Fibroblast of peridontal ligament (primary cell): ENCODE measurements around the gene INTS6.

Source experiments
- DNase-seq: peaks from one replicate; pipeline ENCODE4 v3.0.0-alpha.2; 2010; ENCODE audit errors: extremely low read depth

The INTS6 gene, protein sequence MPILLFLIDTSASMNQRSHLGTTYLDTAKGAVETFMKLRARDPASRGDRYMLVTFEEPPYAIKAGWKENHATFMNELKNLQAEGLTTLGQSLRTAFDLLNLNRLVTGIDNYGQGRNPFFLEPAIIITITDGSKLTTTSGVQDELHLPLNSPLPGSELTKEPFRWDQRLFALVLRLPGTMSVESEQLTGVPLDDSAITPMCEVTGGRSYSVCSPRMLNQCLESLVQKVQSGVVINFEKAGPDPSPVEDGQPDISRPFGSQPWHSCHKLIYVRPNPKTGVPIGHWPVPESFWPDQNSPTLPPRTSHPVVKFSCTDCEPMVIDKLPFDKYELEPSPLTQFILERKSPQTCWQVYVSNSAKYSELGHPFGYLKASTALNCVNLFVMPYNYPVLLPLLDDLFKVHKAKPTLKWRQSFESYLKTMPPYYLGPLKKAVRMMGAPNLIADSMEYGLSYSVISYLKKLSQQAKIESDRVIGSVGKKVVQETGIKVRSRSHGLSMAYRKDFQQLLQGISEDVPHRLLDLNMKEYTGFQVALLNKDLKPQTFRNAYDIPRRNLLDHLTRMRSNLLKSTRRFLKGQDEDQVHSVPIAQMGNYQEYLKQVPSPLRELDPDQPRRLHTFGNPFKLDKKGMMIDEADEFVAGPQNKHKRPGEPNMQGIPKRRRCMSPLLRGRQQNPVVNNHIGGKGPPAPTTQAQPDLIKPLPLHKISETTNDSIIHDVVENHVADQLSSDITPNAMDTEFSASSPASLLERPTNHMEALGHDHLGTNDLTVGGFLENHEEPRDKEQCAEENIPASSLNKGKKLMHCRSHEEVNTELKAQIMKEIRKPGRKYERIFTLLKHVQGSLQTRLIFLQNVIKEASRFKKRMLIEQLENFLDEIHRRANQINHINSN

DNA sequence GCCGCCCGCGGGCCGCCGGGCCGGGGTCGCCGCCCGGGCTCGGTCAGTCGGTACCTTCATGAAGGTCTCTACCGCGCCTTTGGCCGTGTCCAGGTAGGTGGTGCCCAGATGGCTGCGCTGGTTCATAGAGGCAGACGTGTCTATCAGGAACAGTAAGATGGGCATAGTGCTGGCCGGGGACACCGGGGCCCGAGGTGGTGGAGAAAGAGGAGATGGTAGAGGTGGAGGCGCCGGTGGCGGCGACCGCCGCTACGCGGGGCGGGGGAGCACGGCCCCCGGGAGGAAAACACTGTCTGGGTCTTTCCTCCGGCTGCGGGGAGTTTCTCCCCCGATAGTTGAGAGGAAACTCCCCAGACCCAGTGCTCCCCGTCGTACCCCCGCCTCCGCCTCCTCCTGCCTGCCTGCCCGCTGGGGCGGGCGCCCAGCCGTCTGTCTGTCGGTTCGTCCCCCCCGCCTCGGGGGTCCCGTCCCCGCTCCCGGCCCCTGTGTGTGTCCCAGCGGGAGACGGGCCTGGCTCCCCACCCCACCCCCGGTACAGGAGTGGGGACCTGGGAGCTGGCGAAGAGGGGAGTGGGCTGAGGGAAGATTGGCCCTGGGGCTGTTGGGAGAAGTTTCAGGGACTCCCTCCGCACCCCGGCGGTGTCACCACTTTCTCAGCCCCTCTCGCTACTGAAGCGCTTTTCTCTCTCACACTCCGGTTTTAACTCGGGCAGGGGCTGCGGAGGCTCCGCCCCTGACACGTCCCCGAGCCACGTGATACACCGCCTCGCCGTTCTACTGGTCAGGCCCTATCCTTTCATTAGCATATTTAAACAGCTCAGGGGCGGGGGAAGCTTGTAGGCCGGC, at the start of gene INTS6:
Gene INTS6 (minus strand): TSS at position 676 of the 846 bp plus-strand sequence. CDS start 511 bp downstream, at position 165.
- DNase-seq, result peak; percentile 99

DNA sequence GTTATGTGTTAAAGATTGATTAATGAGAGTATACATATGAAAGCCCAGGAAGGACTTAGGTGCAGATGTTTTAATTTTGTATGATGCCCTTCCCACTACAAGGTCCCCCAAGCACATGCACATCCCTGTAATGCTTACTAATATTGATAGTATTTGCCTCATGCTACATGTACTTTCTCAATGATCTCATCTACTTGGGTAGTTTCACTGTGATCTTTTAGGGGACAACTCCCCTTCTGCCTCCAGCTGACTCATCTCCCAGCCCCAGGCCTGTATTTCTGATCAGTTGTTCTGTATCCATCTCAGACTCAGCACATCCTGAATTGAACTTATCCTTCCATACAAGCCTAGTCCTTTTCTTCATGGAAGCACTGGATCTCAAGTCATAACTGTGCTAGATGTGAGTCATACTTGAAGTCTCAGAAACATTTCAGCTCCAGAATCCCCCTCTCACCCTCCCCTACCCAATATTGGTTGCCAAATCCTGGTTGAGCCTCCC, 49.4 kb upstream of the INTS6 start:
- peak; percentile 25 for DNase-seq

DNA sequence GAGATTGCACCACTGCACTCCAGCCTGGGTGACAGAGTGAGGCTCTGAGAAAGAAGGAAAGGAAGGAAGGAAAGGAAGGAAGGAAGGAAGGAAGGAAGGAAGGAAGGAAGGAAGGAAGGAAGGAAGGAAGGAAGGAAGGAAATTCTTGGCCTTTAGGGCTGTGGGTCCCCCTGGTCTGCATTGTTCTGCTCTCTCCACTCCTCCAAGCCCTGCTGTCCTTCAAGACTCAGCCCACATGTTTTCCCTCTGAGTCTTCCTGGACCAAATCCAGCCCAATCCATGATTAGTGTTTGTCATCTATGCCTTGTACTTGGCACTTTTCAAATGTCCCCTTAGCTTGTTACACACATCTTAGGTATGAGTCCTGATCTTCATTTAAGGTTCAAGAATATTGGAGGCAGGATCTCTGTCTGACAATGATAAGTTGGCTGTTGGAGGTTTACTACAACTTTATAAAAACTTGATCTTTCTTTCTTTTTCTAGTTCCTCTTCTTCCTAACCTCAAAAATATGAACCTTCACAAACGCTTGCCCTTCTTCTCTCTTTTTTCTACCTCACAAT, 48.8 kb upstream of the INTS6 start:
- DNase-seq, result peak; percentile 58

DNA sequence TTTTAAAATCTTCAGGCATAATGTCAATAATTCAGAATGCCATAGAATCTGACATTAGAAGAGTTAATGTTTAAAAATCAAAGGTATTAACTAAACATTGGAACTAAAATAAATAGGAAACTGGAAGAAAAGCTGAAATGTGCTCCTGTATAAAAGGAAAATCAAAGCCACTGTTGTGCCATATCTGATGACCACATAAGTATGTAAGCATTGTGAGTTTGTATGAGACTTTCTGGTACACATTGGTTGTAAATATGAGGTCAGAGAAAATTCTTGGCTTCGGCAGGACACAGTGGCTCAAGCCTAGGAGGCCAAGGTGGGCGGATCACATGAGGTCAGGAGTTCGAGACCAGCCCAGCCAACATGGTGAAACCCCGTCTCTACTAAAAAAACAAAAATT, 48.3 kb upstream of the INTS6 start:
- peak; percentile 44 for DNase-seq

DNA sequence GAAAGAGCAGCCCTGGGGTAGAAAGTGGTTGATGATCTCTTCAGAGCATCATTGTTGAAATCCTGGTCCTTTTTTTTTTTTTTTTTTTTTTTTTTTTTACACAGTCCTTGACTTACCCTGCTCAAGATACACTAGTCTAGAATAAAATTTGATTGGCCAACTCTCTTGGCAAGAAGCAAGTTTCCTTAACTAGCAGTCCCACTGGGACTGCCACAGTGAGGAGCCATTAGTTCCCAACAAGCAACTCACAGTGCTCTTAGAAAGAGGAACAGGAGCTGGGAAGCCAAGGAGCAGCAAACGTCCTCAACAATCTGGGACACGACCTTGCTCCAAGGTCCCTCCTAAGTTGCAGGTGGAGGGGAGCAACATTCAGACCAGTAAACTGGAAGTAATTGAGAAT, 47.9 kb upstream of the INTS6 start:
- DNase-seq, result no peak

DNA sequence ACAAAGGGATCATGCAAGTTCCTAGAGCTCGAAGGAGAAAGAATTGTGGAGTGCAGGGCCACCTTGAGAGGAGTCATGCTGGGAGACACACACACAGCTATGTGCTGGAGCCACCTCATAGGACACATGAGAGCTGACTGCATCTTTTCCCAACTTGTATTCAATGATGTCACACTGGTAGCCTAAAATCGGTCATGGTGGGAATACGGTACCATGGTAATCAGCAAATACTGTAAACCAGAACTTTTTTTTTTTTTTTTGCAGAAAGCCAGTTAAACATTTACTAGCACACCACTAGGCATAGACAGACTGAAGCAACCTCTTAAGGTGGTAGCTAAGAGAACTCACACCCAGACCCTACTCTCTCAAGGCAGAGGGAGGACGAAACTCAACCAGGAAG, 47.0 kb upstream of the INTS6 start:
- no peak for DNase-seq

DNA sequence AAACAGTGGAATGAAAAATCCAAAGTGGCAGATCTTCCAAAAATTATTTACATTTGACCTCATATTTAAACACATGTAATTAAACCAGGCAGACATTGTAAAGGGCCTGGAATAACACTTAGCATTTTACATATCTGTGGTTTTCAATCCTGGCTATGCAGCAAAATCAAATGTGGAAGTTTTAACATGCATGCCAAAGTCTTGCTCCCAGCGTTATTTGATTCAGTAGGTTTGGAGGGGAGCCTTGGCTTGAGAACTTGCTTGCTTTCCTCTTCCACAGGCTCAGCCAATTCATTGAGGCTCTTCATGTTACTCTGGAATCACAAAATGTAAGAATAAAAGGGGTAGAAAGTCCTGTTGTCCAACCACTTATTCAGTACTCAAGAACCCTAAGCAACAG, 42.5 kb upstream of the INTS6 start:
- peak; percentile 82 for DNase-seq

DNA sequence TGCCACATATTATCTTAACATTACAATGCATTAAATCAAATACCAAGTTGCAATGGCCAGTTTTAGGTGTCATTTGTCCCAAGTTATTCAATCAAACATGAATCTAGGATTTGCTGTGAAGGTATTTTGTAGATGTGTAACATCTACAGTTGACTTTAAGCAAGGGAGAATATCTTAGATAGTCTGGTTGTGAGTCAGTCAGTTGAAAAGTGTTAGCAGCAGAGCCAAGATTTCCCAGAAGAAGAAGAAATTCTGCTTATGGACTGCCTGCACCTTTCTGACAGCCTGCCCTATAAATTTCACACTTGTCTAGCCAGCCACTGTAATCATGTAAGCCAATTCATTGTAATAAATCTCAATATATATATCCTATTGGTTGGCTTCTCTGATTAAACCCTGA, 41.3 kb upstream of the INTS6 start:
- peak; percentile 45 for DNase-seq

DNA sequence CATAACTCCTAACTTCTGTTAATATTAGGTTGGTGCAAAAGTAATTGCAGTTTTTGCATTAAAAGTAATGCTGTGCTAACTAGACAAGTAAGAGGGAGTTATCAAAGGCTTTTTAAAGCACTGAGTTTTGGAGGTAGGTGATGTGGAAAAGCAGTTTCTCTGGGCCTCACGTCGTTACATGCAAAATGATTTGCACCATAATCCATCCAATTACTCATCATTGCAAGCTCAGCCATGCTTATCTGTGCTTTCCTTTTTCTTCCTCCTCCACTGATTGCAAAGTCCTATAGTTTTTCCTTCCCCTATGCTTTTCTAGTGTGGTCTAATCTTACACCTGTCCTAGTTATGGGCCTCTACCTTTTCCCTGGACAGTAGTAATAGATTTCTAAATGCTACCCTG, 35.4 kb upstream of the INTS6 start:
- DNase-seq, result no peak

DNA sequence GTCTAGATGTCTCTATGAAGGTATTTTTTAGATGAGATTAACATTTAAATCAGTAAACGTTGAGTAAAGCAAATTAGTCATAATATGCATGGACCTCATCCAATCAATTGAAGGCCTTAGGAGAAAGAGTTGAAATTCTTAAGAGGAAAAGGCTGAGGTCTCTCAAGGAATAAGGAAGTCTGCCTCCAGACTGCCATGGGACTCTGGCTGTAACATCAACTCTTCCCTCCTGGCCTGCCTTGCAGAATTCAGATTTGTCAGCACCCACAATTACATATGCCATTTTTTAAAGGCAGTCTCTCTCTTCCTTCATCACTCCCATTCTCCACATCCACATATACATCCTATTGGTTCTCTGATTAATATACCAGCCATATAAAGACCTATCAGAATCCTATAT, 28.8 kb upstream of the INTS6 start:
- no peak for DNase-seq

DNA sequence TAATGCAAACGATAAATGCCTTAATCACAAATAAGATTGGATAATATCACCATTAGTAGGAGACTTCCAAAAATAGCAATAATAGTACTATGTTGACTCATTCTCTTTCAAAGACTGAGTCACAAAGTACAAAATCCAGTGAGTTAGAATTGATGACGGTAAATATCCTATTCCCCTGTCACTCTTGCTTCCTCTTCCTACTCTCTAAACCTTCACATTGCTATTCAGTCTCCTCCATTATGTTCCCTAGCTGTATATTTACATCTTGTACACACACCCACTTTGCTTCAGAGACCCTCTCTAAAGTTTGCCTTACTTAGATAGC, 26.3 kb upstream of the INTS6 start:
- DNase-seq, result peak; percentile 44

DNA sequence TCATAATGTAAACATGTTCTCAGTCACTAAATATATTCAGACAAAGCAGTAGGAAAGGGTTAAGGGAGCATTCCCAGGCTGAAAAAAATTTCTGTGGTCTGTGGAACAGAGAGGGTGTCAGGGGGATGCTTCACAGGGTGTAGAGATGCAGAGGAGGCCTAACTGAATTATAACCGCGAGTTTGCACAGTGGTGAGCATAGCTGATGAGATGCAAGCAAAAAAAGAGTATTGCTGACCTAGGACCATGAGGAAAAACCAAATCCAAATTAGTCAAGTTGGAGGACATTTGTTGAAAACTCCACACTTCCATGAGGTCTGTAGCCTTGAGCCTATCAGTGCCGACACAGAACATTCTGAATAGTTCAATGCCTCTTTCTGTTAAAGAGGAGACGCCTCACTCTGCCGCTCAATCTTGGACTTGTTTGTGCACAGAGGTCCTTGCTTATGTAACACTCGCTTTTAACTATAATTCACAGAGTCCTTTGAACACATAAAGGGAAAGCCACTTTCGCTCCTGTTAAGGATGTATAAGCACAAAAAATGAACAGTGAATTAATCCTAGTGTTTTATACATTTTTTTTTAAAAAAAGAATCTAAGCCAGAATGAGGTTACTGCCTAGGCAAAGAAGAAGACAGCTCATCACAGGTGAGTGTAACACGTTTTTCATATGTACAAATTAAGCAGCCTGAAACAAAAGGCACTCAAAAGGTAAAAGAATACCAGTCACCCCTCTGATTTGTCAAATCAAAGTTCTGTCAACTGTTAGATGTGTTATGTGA, 25.8 kb upstream of the INTS6 start:
- no peak for DNase-seq

DNA sequence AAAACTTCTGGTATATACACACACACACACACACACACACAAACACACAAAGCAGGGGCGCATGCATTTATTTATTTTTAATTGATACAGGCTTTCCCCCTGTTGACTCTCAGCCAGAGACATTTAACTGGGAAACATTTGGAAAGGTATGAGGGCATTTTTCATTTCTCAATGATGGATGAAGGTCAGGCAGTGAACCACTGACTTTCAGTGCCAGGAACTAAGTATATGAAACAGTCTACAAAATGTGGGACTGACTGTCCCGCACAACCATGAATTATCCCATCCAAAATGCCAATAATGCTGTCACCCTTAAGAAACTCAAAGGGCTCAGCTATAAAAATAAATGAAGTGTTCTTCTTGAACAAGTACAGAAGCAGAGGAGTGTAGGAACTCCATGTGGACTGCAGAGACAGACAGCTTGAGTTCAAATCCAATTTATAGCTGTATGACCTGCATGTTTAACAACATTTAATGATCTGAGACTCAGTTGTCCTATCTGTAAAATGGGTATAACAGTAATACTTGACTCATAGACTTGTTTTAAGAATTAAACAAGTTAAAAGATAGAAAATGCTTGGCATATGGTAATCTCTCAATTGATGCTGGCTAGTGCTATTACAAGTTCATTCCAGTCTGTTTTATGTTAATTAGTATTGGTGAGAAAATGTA, 25.0 kb upstream of the INTS6 start:
- no peak for DNase-seq

DNA sequence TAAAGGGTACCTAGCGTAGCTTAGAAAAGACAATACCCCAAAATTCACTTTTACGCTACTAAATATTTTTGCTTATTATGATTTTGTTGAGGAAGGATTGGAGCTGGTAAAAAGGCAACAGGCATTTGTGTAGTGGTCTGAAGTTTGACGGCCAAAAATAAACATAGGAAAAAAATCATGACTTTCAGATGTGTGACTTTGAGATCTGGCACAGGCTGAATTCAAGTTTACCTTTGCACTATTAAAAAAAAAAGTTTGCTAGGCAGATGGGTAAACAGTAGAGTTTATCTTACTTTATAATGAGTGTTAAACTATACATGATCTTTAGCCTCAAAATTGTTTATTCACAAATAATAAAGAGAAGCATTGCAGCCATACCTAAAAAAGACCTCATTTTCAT, 24.3 kb upstream of the INTS6 start:
- no peak for DNase-seq

DNA sequence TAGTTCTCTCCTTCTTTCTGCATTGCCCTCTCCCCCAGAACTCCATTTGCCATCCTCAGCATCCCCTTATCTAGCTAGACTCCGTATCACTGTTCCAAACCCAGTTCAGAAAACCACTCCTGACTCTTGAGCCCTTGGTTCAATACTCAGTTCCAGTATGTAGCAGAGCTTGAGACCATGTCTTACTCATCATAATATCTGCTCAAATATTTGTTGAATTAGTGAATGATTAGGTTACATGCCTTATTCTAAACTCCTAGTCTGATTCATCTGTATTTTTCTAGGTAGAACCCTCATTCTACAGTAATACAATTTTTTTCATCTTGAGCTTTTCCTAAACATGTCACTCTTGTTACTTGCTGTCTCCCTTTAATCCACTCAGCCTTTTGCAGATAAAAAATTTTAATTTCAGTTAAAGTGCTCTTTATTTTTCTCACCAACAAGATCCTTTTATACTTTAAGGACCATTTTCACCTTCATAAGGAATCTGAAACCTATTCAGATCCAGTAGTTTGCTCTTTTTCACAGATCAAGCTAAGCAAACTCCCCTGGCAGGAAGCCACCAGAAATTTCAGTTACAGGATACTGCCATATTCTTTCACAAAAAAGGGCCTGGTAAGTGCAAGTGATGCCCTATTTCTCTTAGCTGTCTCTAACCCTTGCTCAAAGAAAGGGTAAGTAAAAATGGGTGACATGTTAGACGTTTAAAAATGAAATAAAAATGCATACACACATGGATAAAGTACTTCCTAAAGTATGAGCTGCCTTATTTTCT, 23.1 kb upstream of the INTS6 start:
- peak; percentile 30 for DNase-seq

DNA sequence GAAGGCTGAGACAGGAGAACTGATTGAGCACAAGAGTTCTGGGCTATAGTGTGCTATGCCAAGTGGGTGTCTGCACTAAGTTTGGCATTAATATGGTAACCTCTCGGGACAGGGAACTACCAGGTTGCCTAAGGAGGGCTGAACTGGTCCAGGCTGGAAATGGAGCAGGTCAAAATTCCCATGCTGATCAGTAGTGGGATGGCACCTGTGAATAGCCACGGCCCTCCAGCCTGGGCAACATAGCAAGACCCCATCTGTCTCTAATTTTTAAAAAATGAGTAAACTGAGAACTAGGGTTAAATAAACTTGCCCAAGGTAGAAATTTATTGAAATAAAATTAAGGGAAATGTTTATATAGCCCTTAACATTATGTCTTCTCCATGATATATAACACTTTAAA, 17.0 kb upstream of the INTS6 start:
- DNase-seq, result no peak

DNA sequence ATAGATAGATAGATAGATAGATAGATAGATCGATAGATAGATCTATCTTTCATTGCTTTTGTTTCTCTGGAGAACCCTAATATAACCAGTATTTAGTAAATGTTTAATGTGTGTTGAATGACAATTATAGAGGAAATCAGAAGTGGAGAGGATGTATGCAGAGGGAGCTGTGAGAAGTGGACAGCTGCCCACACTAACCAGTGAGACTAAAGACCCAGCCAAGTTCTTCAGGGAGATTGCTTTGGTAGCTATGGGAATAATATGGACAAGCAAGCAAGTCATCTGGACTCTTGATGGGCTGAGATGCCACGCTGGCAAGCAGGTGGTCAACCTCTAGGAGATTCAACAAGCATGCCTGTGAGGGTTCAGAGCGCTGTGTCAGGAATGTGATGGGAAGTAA, 14.9 kb upstream of the INTS6 start:
- no peak for DNase-seq

DNA sequence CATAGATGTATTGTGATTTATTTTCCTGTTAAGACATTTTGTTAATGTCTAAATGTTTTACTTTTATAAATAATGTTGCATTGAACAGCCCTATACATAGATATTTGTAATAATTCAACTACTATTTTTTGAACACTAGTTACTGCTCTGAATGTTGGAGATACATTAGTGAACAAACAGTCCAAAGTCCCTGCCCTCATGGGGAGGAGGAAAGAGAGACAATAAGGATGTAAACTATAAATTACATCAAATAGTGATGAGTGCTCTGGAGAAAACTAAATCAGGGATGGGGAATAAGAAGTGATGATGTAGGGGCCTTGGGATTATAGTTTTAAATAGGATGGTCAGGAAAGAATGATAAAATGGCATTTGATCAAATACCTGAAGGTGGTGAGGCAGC, 12.3 kb upstream of the INTS6 start:
- no peak for DNase-seq

DNA sequence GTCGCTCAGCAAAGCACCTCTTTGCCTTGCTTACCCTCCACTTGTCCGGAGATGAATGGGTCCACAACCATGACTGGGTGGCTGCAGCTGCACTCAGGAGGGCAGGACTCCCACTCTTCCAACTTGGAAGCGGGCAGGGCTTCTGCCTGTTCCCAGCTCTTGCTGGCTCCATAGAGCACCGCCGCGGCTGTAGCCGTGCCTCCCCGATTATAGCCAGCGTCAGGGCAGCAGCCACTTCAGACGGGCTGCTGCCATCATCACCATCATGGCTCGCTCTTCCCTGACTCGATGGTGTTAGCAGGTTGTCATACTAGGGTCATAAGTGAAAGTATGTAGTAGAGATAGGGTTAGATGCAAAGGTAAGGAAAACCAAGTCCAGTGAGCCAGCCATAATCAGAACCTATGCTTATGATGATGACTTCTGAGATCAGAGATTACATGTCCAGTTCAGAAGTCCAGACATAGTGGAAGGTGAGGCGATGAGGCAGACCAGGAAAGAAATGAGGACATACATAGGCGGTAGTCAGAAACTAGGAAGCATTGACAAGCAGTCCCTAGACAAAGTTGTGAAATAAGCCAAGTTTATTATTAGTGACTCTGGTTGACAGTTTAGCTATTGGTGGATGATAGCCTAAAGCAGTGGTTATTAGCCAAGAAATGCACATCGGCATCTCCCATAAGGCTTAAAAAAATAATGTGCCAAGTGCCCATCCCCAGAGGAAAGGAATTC, 4.4 kb upstream of the INTS6 start:
- DNase-seq, result no peak
